Memory B cell (primary cell): Measurements from ENCODE around the gene MAPK14.

Experiments used
- ATAC-seq: fragments of 150-1000 bp; cut with Tn5 transposase; 2 replicates; pipeline ENCODE4 v1.10.0; 2021; ENCODE audit warnings: low read depth, mild to moderate bottlenecking, moderate library complexity
- DNase-seq, 2 donors: peaks; one replicate each; pipeline ENCODE4 v3.0.0; 2022; ENCODE audit warnings: low spot score in 2 of 2
- H3K27ac Mint-ChIP-seq: one replicate; pipeline ENCODE4 v1.8.0; 2022; ENCODE audit warnings: mild to moderate bottlenecking, moderate library complexity, mixed read lengths
- H3K27me3 Mint-ChIP-seq: one replicate; pipeline ENCODE4 v1.8.0; 2022; ENCODE audit warnings: mixed read lengths
- H3K36me3 Mint-ChIP-seq: one replicate; pipeline ENCODE4 v1.8.0; 2022; ENCODE audit warnings: mild to moderate bottlenecking, mixed read lengths
- H3K4me1 Mint-ChIP-seq: one replicate; pipeline ENCODE4 v1.8.0; 2022; ENCODE audit warnings: mixed read lengths
- H3K4me3 Mint-ChIP-seq: one replicate; pipeline ENCODE4 v1.8.0; 2022; ENCODE audit warnings: mild to moderate bottlenecking, moderate library complexity, mixed read lengths
- H3K9me3 Mint-ChIP-seq: one replicate; pipeline ENCODE4 v1.8.0; 2022; ENCODE audit warnings: mixed read lengths

Gene MAPK14

DNA sequence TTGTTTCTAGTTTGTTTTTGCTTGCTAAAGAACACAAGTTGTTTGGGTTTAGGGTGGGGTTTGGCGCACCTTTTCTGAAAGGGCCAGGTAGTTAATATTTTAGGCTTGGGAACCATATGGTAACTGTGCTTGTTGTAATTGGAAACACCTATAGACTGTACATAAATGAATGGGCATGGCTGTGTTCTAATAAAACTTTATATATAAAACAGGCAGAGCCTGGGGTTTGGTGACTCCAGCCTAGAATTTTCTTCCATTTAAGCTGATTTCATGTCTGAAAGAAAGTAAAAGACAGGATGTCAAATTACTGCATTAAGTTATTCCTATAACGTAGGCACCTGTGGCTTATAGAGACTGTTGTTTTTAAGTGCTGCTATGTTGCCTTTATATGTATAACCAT, 66.6 kb downstream of the MAPK14 start:
- ATAC-seq (no peak), DNase-seq (no peak)
- Mint-ChIP-seq H3K36me3 (no peaks in the 10 kb centered on the region), H3K27ac (peak overlapping the region; percentile 22), H3K4me1 (peaks cover 8% of the 10 kb centered on the region), H3K27me3 (no peaks in the 10 kb centered on the region), H3K9me3 (no peaks in the 10 kb centered on the region), H3K4me3 (no peak overlapping the region)

DNA sequence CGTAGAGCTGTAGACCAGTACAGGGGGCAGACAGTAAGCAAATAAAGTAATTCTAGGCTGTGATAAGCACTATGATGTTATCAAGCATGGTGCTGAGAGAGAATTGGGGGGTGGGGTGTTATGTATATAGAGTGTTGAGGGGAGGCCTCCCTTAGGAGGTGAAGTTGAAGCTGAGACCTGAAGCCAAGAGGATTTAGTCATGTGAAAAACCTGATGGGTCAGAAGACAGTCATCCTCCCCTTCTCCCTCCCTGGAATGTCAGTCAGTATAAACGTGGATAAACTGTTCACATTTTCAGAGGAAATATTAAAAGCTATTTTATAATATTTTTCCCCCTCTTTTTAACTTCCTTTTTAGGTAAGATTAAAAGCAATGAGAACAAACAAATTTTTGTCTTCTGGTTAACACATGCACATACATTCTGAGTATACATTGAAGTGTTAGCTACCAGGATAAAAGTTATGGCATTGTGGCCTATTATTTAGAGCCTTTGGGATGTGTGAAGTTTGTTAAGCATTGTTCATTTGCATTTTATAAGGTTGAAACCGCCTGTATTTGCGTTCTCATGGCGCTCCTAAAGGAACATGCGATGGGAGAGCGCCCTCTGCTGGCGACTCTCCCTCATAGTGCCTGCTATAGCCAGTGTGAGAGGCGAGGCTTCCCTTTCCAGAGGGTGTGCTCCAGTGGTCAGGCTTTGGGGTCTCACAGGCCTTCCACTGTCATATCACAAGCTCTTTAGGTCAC, 67.3 kb downstream of the MAPK14 start:
- no peaks in the 10 kb centered on the region for H3K27me3 Mint-ChIP-seq
- ATAC-seq (peak; percentile 98), DNase-seq (peak; percentile 70 to 75)
- H3K36me3 Mint-ChIP-seq = no peaks in the 10 kb centered on the region
- no peak overlapping the region for H3K4me3 Mint-ChIP-seq
- H3K9me3 Mint-ChIP-seq = no peaks in the 10 kb centered on the region
- H3K4me1 Mint-ChIP-seq = peaks cover 10% of the 10 kb centered on the region
- peak overlapping the region; percentile 22 for H3K27ac Mint-ChIP-seq

DNA sequence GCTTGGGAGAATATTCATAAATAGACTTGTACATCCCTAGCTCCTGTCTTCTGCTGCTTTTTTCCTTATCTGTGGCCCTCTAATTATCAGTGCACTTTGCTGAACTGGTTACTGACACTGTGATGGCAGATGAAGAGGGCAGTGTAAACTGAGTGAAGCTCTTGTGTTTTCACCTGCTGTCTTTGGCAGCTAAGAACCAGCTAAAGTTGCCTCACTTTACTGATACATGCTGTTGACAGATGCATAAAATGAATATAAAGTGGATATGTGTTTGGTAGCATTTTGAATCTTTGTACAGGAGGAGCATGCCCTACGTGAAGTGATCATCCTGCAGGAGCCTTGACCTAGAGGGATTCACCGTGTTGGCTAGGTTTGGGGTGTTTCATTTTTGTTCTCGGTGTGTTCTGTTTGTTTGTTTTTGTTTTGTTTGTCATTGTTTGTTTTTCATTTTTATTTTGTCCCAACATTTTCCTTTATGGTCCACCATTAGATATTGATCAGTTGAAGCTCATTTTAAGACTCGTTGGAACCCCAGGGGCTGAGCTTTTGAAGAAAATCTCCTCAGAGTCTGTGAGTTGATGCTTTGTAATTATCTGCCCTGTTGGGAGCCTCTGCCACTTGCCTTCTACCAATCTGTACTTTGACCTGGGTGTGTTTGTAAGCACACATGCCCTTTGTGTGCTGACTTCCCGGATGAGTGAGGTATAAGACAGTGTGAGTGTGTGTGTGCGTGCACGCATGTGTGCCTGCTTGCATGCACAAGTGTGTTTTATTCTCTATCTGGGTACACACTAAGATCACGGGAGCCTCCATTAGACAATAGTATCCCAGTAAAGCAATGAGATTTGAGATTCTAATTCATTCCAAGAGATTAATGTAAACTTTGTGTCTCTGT, 68.1 kb downstream of the MAPK14 start:
- Mint-ChIP-seq H3K4me3 (no peak overlapping the region), H3K27ac (no peak overlapping the region), H3K9me3 (no peaks in the 10 kb centered on the region), H3K27me3 (no peaks in the 10 kb centered on the region), H3K36me3 (no peaks in the 10 kb centered on the region), H3K4me1 (peaks cover 10% of the 10 kb centered on the region)
- ATAC-seq (peak; percentile 22), DNase-seq (no peak)

DNA sequence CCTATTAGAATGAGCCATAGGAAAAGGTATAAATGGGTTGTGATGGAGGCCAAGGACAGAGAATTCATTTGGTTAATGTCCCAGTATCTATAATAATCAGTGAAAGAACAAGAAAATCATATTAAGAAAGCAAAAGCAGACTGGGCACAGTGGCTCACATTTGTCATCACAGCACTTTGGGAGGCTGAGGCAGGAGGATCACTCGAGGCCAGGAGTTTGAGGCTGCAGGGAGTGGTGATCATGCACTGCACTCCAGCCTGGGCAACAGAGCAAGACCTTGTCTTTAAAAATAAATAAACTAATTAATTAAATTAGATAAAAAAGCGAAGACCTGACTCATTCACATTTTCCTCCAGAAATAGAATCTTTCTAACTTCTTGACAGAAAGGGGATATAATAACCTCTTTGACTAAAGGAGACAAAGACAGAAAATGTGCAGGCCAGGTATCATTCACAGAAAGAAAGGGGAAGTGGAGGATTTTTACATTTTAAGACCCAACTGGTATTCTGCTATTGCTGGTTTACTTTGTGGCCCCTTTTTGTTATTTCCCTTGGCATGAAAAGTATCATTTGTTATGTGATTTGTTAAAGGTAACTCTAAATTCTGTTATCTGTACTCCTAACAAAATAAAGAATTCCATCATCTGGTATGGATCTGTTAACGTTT, 70.8 kb downstream of the MAPK14 start:
- no peak for ATAC-seq
- no peak overlapping the region for H3K4me3 Mint-ChIP-seq
- peaks cover 10% of the 10 kb centered on the region for H3K4me1 Mint-ChIP-seq
- no peaks in the 10 kb centered on the region for H3K27me3 Mint-ChIP-seq
- H3K9me3 Mint-ChIP-seq = no peaks in the 10 kb centered on the region
- peaks cover 6% of the 10 kb centered on the region for H3K36me3 Mint-ChIP-seq
- no peak for DNase-seq
- H3K27ac Mint-ChIP-seq = peak overlapping the region; percentile 28

DNA sequence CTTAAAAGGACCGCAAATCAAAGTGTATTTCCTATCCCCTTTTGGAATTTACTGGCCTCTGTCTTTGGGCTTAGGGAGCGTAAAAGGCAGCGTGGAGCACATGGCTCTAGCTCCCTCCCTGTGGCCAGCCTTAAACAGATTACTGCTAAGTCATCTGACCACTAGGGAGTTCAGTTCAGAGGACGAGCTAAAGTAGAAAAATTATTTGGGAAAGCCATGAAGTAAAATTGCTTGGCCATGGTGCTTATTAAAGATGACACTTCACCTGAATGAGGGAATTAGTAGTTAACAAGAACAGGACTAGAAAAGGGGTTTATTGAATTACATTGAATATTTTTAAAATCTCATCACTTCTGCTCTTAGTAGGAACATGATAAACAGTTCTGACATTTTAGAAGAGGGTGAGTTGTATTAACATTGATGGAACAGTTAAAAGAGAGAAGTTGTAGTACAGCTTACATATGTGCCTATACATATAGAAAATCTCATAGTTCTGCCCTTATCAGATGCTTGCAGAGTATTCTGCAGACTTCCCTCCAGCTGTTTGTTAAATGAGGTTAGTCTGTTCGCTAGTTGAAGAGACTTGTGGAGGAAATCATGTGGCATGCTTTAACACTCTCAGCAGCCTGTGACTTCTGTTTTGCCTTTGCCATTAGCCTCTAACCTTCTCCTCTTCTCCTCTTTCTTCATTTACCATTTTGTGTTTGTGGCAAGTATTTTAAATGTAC, 71.5 kb downstream of the MAPK14 start:
- H3K4me1 Mint-ChIP-seq = peaks cover 10% of the 10 kb centered on the region
- ATAC-seq (no peak), DNase-seq (no peak)
- peak overlapping the region; percentile 28 for H3K27ac Mint-ChIP-seq
- H3K4me3 Mint-ChIP-seq = no peak overlapping the region
- no peaks in the 10 kb centered on the region for H3K9me3 Mint-ChIP-seq
- H3K27me3 Mint-ChIP-seq = no peaks in the 10 kb centered on the region
- peaks cover 6% of the 10 kb centered on the region for H3K36me3 Mint-ChIP-seq

DNA sequence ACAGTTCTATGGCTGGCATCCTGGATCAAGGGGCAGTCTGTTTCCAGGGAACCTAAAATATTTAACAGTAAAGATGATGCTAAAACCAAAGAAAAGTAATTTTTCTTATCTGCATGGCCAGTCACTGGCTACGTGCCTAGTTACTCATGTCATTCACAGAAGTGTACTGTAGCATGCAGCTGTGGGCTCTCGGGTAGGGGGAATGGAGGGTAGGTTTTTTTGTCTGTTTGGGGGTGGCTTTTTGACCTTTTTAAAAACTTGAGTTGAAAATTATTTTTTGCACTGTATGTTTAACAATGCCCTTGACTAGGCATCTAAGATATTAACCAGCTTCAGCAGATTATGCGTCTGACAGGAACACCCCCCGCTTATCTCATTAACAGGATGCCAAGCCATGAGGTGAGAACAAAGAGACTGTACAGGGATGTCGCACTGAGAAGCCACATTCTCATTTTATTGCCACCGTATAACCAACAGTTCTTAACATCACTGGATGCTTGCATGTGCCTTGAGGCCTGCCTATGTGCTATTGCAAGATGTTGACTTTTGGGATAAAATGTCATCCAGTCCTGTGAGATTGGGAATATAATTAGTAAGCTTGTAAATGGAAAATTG, 72.4 kb downstream of the MAPK14 start:
- no peak for ATAC-seq
- no peak for DNase-seq
- peaks cover 6% of the 10 kb centered on the region for H3K4me1 Mint-ChIP-seq

DNA sequence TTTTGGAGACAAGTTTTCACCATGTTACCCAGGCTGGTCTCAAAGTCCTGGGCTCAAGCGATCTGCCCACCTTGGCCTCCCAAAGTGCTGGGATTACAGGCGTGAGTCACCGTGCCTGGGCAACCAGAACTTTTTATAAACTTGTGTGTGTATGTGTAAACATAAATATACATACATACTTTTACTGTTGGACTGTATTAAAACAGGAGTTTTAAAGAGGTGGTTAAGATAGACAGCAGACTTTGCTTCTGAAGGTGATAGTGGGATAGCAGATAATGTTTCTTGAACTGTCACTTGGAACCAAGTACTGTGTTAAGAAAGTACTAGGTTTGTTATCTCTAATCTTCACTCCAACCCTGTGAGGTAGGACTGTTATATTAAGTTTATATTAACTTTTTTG, 74.1 kb downstream of the MAPK14 start:
- Mint-ChIP-seq H3K36me3 (peaks cover 6% of the 10 kb centered on the region), H3K27me3 (no peaks in the 10 kb centered on the region), H3K4me3 (no peak overlapping the region), H3K27ac (no peak overlapping the region), H3K4me1 (peaks cover 4% of the 10 kb centered on the region), H3K9me3 (no peaks in the 10 kb centered on the region)
- DNase-seq (no peak), ATAC-seq (no peak)

More for the DNA sequence above, 72.4 kb downstream of the MAPK14 start:
- no peak overlapping the region for H3K27ac Mint-ChIP-seq
- no peaks in the 10 kb centered on the region for H3K27me3 Mint-ChIP-seq
- no peaks in the 10 kb centered on the region for H3K9me3 Mint-ChIP-seq
- H3K4me3 Mint-ChIP-seq = no peak overlapping the region
- peaks cover 6% of the 10 kb centered on the region for H3K36me3 Mint-ChIP-seq

DNA sequence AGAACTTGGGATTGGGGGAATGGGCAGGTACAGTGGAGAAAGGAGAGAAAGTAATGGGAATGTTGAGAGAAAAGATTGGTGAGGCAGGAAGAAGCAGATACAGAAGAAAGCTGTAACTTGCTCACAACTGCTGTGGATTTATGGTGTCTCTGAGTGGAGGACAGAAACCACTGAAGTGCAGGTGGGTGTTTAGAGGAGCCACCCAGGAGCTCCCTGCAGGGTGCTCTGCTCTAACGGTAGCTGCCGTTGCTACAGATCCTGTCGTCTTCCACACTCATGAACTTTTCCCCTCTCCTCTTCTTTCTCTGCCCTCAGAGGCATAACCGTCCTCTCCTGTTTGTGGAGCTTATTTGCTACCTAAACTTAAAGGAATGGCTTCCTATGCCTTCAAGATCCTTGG, 75.2 kb downstream of the MAPK14 start:
- no peak for DNase-seq
- H3K4me1 Mint-ChIP-seq = peaks cover 4% of the 10 kb centered on the region
- H3K4me3 Mint-ChIP-seq = no peak overlapping the region
- no peaks in the 10 kb centered on the region for H3K9me3 Mint-ChIP-seq
- peaks cover 6% of the 10 kb centered on the region for H3K36me3 Mint-ChIP-seq
- H3K27me3 Mint-ChIP-seq = no peaks in the 10 kb centered on the region
- no peak overlapping the region for H3K27ac Mint-ChIP-seq
- ATAC-seq = no peak

DNA sequence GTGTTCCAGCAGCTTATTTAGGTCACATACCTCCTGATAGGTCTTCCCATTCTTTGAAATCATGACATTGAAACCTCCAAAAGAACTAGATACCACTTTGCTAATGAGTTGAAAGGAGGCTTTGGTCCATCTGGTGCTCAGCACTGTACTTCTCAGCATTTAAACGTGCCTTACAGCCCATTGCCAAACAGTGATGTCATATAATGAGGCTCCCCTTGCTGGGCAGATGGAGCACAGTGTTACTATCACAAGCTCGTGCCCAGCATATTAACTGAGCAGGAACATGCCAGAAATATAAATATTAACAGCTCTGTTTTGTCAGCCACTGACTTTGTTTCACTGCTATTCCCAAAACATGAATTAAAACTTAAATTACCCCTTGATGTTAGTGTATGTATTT, 77.2 kb downstream of the MAPK14 start:
- peaks cover 21% of the 10 kb centered on the region for H3K4me1 Mint-ChIP-seq
- H3K27me3 Mint-ChIP-seq = no peaks in the 10 kb centered on the region
- no peak for DNase-seq
- H3K4me3 Mint-ChIP-seq = no peak overlapping the region
- no peak for ATAC-seq
- no peak overlapping the region for H3K27ac Mint-ChIP-seq
- peaks cover 8% of the 10 kb centered on the region for H3K36me3 Mint-ChIP-seq
- H3K9me3 Mint-ChIP-seq = no peaks in the 10 kb centered on the region

DNA sequence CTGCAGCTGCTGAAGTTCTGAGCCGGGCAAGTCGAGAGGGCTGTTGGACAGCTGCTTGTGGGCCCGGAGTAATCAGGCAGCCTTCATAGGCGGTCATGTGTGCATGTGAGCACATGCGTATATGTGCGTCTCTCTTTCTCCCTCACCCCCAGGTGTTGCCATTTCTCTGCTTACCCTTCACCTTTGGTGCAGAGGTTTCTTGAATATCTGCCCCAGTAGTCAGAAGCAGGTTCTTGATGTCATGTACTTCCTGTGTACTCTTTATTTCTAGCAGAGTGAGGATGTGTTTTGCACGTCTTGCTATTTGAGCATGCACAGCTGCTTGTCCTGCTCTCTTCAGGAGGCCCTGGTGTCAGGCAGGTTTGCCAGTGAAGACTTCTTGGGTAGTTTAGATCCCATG, 81.5 kb downstream of the MAPK14 start:
- Mint-ChIP-seq H3K27me3 (no peaks in the 10 kb centered on the region), H3K9me3 (no peaks in the 10 kb centered on the region), H3K4me3 (peak overlapping the region; percentile 32), H3K27ac (peak overlapping the region; percentile 91), H3K36me3 (peaks cover 7% of the 10 kb centered on the region), H3K4me1 (peaks cover 28% of the 10 kb centered on the region)
- ATAC-seq (peak; percentile 90), DNase-seq (peak in 1 of 2 donors; percentile 42)

DNA sequence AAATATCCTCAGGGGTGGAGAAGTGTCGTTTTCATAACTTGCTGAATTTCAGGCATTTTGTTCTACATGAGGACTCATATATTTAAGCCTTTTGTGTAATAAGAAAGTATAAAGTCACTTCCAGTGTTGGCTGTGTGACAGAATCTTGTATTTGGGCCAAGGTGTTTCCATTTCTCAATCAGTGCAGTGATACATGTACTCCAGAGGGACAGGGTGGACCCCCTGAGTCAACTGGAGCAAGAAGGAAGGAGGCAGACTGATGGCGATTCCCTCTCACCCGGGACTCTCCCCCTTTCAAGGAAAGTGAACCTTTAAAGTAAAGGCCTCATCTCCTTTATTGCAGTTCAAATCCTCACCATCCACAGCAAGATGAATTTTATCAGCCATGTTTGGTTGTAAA, 82.4 kb downstream of the MAPK14 start:
- Mint-ChIP-seq H3K36me3 (peaks cover 7% of the 10 kb centered on the region), H3K9me3 (no peaks in the 10 kb centered on the region), H3K4me1 (peaks cover 34% of the 10 kb centered on the region), H3K4me3 (no peak overlapping the region), H3K27ac (peak overlapping the region; percentile 91), H3K27me3 (no peaks in the 10 kb centered on the region)
- DNase-seq (no peak), ATAC-seq (no peak)

DNA sequence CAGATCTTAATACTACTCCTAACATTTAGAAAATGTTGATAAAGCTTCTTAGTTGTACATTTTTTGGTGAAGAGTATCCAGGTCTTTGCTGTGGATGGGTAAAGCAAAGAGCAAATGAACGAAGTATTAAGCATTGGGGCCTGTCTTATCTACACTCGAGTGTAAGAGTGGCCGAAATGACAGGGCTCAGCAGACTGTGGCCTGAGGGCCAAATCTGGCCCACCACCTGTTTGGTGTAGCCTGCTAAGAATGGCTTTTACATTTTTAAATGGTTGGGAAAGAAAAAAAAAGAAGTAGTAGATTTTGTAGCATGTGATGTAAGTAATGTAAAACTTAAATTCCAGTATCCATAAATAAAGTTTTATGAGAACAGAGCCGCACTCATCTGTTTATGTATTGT, 83.3 kb downstream of the MAPK14 start:
- no peak for ATAC-seq
- DNase-seq = no peak
- H3K4me1 Mint-ChIP-seq = peaks cover 35% of the 10 kb centered on the region
- peaks cover 7% of the 10 kb centered on the region for H3K36me3 Mint-ChIP-seq
- no peaks in the 10 kb centered on the region for H3K9me3 Mint-ChIP-seq
- H3K27ac Mint-ChIP-seq = peak overlapping the region; percentile 49
- H3K27me3 Mint-ChIP-seq = no peaks in the 10 kb centered on the region
- no peak overlapping the region for H3K4me3 Mint-ChIP-seq

DNA sequence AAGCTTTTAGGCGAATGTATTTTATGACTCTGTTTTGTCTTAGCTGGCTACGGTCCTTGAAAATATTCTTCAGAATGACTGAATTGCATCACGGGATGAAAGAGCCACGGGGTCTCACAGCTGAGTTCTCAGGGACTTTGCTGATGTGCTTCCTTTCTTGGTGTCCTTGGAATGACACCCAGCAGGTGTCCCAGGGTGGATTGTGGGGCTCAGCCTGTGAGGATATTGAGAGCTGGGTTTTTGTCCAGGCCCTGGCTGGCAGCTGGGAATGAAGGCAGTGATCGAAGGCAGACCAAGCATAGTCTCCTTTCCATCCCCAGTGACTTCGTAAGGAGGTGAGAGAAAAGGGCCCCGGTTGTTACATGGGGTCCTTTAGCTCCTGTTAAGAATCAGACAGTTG, 83.9 kb downstream of the MAPK14 start:
- peaks cover 37% of the 10 kb centered on the region for H3K4me1 Mint-ChIP-seq
- DNase-seq (no peak), ATAC-seq (no peak)
- no peaks in the 10 kb centered on the region for H3K27me3 Mint-ChIP-seq
- H3K9me3 Mint-ChIP-seq = no peaks in the 10 kb centered on the region
- H3K36me3 Mint-ChIP-seq = peaks cover 7% of the 10 kb centered on the region
- H3K27ac Mint-ChIP-seq = peak overlapping the region; percentile 49
- no peak overlapping the region for H3K4me3 Mint-ChIP-seq
